Keratinocyte (primary cell): Measurements from ENCODE around the gene IER3. TPM values are rescaled to one million over a fixed set of nuclear protein-coding genes. Genes with fewer than 3 reads are reported as not detected.

ENCODE experiments used
- DNase-seq: peaks from one replicate; pipeline ENCODE4 v3.0.0-alpha.2; 2011; ENCODE audit warnings: low read depth, missing footprints, low spot score
- FAIRE-seq: peaks from 2 replicates; lab custom pipeline; 2011; peaks lifted over from hg19 to GRCh38; lab: Jason Lieb, UNC
- H2AFZ ChIP-seq: 2 replicates; pipeline ENCODE4 v1.6.0; 2012; ENCODE audit warnings: low read length, control low read depth, inconsistent platforms; ENCODE audit not compliant: control insufficient read depth
- H3K27ac ChIP-seq: 2 replicates; pipeline ENCODE4 v1.5.1; 2011; ENCODE audit warnings: low read length; ENCODE audit not compliant: control insufficient read depth, insufficient read depth
- H3K27me3 ChIP-seq: 3 replicates; pipeline ENCODE4 v1.6.0; 2011; ENCODE audit warnings: low read length; ENCODE audit not compliant: control insufficient read depth, insufficient read depth; ENCODE audit errors: extremely low read depth
- H3K36me3 ChIP-seq, 2 experiments: 2 replicates in 1 of 2; 3 replicates in 1 of 2; pipeline ENCODE4 v1.5.1; 2011; ENCODE audit warnings: low read length in 2 of 2, mild to moderate bottlenecking in 1 of 2; ENCODE audit not compliant: control insufficient read depth in 2 of 2, insufficient read depth in 2 of 2; ENCODE audit errors: extremely low read depth in 1 of 2
- H3K4me1 ChIP-seq: 3 replicates; pipeline ENCODE4 v1.5.1; 2011; ENCODE audit warnings: low read length; ENCODE audit not compliant: control insufficient read depth, insufficient read depth; ENCODE audit errors: extremely low read depth
- H3K4me2 ChIP-seq: 3 replicates; pipeline ENCODE4 v1.6.0; 2011; ENCODE audit warnings: low read depth, low read length; ENCODE audit not compliant: control insufficient read depth, insufficient read depth; ENCODE audit errors: extremely low read depth
- H3K4me3 ChIP-seq, 3 experiments: fragments of 200-600 bp in 1 of 3; sonication (generic) in 1 of 3; 2 replicates in 2 of 3; 3 replicates in 1 of 3; pipeline ENCODE4 v1.5.1; 2011 to 2016; ENCODE audit warnings: low read length in 3 of 3, mild to moderate bottlenecking in 3 of 3, control low read depth in 2 of 3, inconsistent platforms in 1 of 3, low read depth in 1 of 3, mixed read lengths in 1 of 3, mixed run types in 1 of 3, moderate library complexity in 1 of 3; ENCODE audit not compliant: control insufficient read depth in 2 of 3, insufficient read depth in 2 of 3; ENCODE audit errors: extremely low read depth in 1 of 3
- H3K79me2 ChIP-seq: 2 replicates; pipeline ENCODE4 v1.6.0; 2012; ENCODE audit warnings: low read length; ENCODE audit not compliant: control insufficient read depth, insufficient read depth
- H3K9ac ChIP-seq: 3 replicates; pipeline ENCODE4 v1.6.0; 2011; ENCODE audit warnings: low read length; ENCODE audit not compliant: control insufficient read depth, insufficient read depth; ENCODE audit errors: extremely low read depth
- H3K9me1 ChIP-seq: 3 replicates; pipeline ENCODE4 v1.6.0; 2011; ENCODE audit warnings: low read length; ENCODE audit not compliant: control insufficient read depth, insufficient read depth; ENCODE audit errors: extremely low read depth
- H3K9me3 ChIP-seq: 2 replicates; pipeline ENCODE4 v1.5.1; 2012; ENCODE audit warnings: low read depth, low read length; ENCODE audit not compliant: control insufficient read depth
- H4K20me1 ChIP-seq: 3 replicates; pipeline ENCODE4 v1.6.0; 2011; ENCODE audit warnings: low read length; ENCODE audit not compliant: control insufficient read depth, insufficient read depth; ENCODE audit errors: extremely low read depth
- EZH2 ChIP-seq: IDR thresholded peaks from one replicate; pipeline ENCODE4 v1.6.1; 2012; ENCODE audit warnings: inconsistent platforms, mild to moderate bottlenecking, low read length, moderate library complexity
- dilution Hi-C: fragments of 300-500 bp; cut with MboI; formaldehyde crosslinking; loops from one replicate; pipeline ENCODE4 v1.7.0; 2020; ENCODE audit warnings: low sequenced_read_pairs; ENCODE audit not compliant: extremely low pct_ligation_motif_present
- polyA plus RNA-seq, 5 experiments: library from polyadenylated mRNA; depleted of rRNA in 3 of 5; stranded (reverse) in 3 of 5; stranded (forward) in 1 of 5; unstranded in 1 of 5; fragments of >200 nt; gene quantifications; 1 replicate in 1 of 5; 2 replicates in 3 of 5; 3 replicates in 1 of 5; pipeline versions ENCODE4 v1.2.1 to v1.2.3, GENCODE V29; 2011 to 2012; ENCODE audit warnings: missing spikeins in 2 of 5, low read depth in 1 of 5, low replicate concordance in 1 of 5
- TF ChIP-seq, protein P1 (sequence below), 3 experiments: IDR thresholded peaks in 1 of 3; conservative IDR thresholded peaks in 1 of 3; optimal IDR thresholded peaks in 1 of 3; 2 replicates in 2 of 3; 3 replicates in 1 of 3; pipeline versions ENCODE3 to v1.5.1; 2011; ENCODE audit warnings: low read length in 3 of 3, mild to moderate bottlenecking in 3 of 3, moderate library complexity in 2 of 3, control low read depth in 1 of 3, inconsistent platforms in 1 of 3; ENCODE audit not compliant: insufficient read depth in 2 of 3; ENCODE audit errors: extremely low read depth in 1 of 3

The IER3 gene
- polyA plus RNA-seq, 1 donor (not counting 4 experiments of a cell fraction or from before 2014, with no cell fraction given), result 277 TPM

DNA sequence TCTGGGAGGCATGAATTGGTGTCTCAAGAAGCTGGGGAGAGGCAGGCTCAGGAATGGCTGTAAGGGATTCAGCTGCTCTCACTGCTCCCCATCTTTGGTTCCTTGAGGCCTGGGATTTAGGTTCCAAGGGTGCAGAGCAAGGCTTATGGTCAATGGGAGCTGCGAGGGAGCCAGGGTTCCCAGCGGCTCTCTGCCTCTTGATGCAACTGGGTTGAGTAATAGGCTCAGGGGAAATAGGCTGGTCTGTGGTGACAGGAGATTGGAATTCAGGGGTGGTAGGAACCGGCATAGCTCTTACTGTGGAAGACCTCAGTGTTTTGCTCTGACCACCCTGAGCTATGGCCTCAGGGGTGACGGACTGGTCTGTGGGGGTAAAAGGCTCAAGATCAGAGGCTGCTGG is 40.5 kb downstream of the IER3 start:
- peaks cover 6 to 15% of the 10 kb centered on the region in 2 experiments for H3K36me3 ChIP-seq
- no peaks in the 10 kb centered on the region for H3K4me1 ChIP-seq
- H3K9me3 ChIP-seq, result no peaks in the 10 kb centered on the region
- H3K4me3 ChIP-seq, result no peak overlapping the region
- no peaks in the 10 kb centered on the region for H3K9me1 ChIP-seq
- no peak overlapping the region for H3K9ac ChIP-seq
- no peak overlapping the region for H2AFZ ChIP-seq
- no peak overlapping the region for H3K27ac ChIP-seq
- dilution Hi-C loops, result no loop called here
- H3K4me2 ChIP-seq, result no peak overlapping the region
- no peaks in the 10 kb centered on the region for H3K79me2 ChIP-seq
- FAIRE-seq, result no peak
- H4K20me1 ChIP-seq, result no peaks in the 10 kb centered on the region
- no peak for DNase-seq
- no peak for TF ChIP-seq EZH2
- TF ChIP-seq, protein P1, sequence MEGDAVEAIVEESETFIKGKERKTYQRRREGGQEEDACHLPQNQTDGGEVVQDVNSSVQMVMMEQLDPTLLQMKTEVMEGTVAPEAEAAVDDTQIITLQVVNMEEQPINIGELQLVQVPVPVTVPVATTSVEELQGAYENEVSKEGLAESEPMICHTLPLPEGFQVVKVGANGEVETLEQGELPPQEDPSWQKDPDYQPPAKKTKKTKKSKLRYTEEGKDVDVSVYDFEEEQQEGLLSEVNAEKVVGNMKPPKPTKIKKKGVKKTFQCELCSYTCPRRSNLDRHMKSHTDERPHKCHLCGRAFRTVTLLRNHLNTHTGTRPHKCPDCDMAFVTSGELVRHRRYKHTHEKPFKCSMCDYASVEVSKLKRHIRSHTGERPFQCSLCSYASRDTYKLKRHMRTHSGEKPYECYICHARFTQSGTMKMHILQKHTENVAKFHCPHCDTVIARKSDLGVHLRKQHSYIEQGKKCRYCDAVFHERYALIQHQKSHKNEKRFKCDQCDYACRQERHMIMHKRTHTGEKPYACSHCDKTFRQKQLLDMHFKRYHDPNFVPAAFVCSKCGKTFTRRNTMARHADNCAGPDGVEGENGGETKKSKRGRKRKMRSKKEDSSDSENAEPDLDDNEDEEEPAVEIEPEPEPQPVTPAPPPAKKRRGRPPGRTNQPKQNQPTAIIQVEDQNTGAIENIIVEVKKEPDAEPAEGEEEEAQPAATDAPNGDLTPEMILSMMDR (optimal IDR thresholded peaks at IDR 0.05 in 1 of 3, IDR thresholded peaks at IDR 0.05 in 1 of 3, conservative IDR thresholded peaks at IDR 0.05 in 1 of 3; ENCODE audit: extremely low read depth in 1 of 3, insufficient read depth in 2 of 3, low read length in 3 of 3), result no peak
- no peaks in the 10 kb centered on the region for H3K27me3 ChIP-seq

DNA sequence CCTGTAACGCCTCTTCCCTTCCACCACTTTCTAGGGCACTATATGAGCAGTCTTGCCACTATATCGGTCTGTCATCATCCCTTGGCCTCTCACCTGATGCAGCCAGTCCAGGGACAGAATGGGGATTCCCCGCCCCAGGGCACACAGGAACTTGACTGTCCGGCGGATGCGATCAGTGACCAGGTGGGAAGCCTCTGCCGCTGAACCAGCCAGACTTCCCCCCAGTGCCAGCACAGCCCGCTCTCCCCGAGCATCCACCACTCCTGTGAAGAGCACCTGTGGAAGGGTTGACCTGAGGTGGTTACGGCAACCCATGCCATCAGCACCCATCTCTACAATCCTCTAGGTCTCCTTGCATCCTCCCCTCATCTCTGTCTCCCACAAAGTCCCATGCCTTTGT is 41.3 kb downstream of the IER3 start:
- H3K9me3 ChIP-seq, result no peaks in the 10 kb centered on the region
- peaks cover 6 to 12% of the 10 kb centered on the region in 2 experiments for H3K36me3 ChIP-seq
- no peak overlapping the region for H3K9ac ChIP-seq
- H3K27ac ChIP-seq, result no peak overlapping the region
- H2AFZ ChIP-seq, result no peak overlapping the region
- no peak overlapping the region for H3K4me3 ChIP-seq
- TF ChIP-seq, protein P1 (optimal IDR thresholded peaks at IDR 0.05 in 1 of 3, IDR thresholded peaks at IDR 0.05 in 1 of 3, conservative IDR thresholded peaks at IDR 0.05 in 1 of 3; ENCODE audit: extremely low read depth in 1 of 3, insufficient read depth in 2 of 3, low read length in 3 of 3), result no peak
- TF ChIP-seq EZH2, result no peak
- no peak for DNase-seq
- no peaks in the 10 kb centered on the region for H3K79me2 ChIP-seq
- no peaks in the 10 kb centered on the region for H3K27me3 ChIP-seq
- no peaks in the 10 kb centered on the region for H3K4me1 ChIP-seq
- dilution Hi-C loops, result no loop called here
- H3K9me1 ChIP-seq, result no peaks in the 10 kb centered on the region
- H3K4me2 ChIP-seq, result no peak overlapping the region
- H4K20me1 ChIP-seq, result no peaks in the 10 kb centered on the region
- no peak for FAIRE-seq
